ENCODE measurements around the gene FXN.
"Not testable (repeated sequence)": the region's sequence is repeated elsewhere in the genome, so short reads cannot be mapped to it uniquely, and the experiment has no call there.

FXN gene

GRCh38 chr9:69070201-69070600, 34.6 kb downstream of the FXN start:
- no peak for DNase-seq (ENCODE audit: low spot score)

GRCh38 chr9:69071059-69071458, 35.5 kb downstream of the FXN start:
- no peak for DNase-seq (ENCODE audit: low spot score)

- no peak for DNase-seq (ENCODE audit: low spot score)
Measured at GRCh38 chr9:69073103-69073502, 37.6 kb downstream of the FXN start.

GRCh38 chr9:69074801-69075200, 39.2 kb downstream of the FXN start:
- no peak for DNase-seq (ENCODE audit: low spot score)

GRCh38 chr9:69076550-69076949, 41.0 kb downstream of the FXN start:
- DNase-seq (ENCODE audit: low spot score): no peak

GRCh38 chr9:69078069-69078468, 42.5 kb downstream of the FXN start:
- no peak for DNase-seq (ENCODE audit: low spot score)

GRCh38 chr9:69078581-69078980, 43.0 kb downstream of the FXN start:
- no peak for DNase-seq (ENCODE audit: low spot score)

GRCh38 chr9:69079186-69079585, 43.6 kb downstream of the FXN start:
- DNase-seq (ENCODE audit: low spot score): no peak

- DNase-seq (ENCODE audit: low spot score): no peak
Measured at GRCh38 chr9:69081261-69081660, 45.7 kb downstream of the FXN start.

GRCh38 chr9:69083321-69083720, 47.8 kb downstream of the FXN start:
- no peak for DNase-seq (ENCODE audit: low spot score)

GRCh38 chr9:69085569-69086283, 50.2 kb downstream of the FXN start:
- DNase-seq (ENCODE audit: low spot score): no peak

GRCh38 chr9:69086312-69086711, 50.8 kb downstream of the FXN start:
- no peak for DNase-seq (ENCODE audit: low spot score)

GRCh38 chr9:69086769-69087168, 51.2 kb downstream of the FXN start:
- no peak for DNase-seq (ENCODE audit: low spot score)

GRCh38 chr9:69089082-69089481, 53.5 kb downstream of the FXN start:
- no peak for DNase-seq (ENCODE audit: low spot score)

- no peak for DNase-seq (ENCODE audit: low spot score)
Measured at GRCh38 chr9:69089491-69089890, 53.9 kb downstream of the FXN start.

GRCh38 chr9:69090140-69090750, 54.7 kb downstream of the FXN start:
- no peak for DNase-seq (ENCODE audit: low spot score)

- DNase-seq (ENCODE audit: low spot score): no peak
Measured at GRCh38 chr9:69090946-69091345, 55.4 kb downstream of the FXN start.

- DNase-seq (ENCODE audit: low spot score): no peak
Measured at GRCh38 chr9:69093471-69094103, 58.0 kb downstream of the FXN start.

GRCh38 chr9:69094361-69095135, 59.0 kb downstream of the FXN start:
- not testable (repeated sequence) for DNase-seq (ENCODE audit: low spot score)

GRCh38 chr9:69097064-69097463, 61.5 kb downstream of the FXN start:
- no peak for DNase-seq (ENCODE audit: low spot score)

GRCh38 chr9:69097923-69098593, 62.5 kb downstream of the FXN start:
- no peak for DNase-seq (ENCODE audit: low spot score)

GRCh38 chr9:69103348-69103996, 67.9 kb downstream of the FXN start:
- DNase-seq (ENCODE audit: low spot score): not testable (repeated sequence)

Data from HuH-7.5 (cell line).